ENCODE measurements around the gene FANCD2. TPM values are rescaled to one million over a fixed set of nuclear protein-coding genes. Genes with fewer than 3 reads are reported as not detected.

Gene FANCD2
- total RNA-seq (2021) = 67.8 and 74.9 TPM in 2 replicates
- long read RNA-seq, full-length matches to known transcripts = 24 of 474 reads
- long read RNA-seq, partial matches to known transcripts = 334 of 474 reads
- long read RNA-seq, other reads (novel, unspliced or antisense) = 116 of 474 reads

GRCh38 chr3:10026084-10026890 lies at the start of gene FANCD2:
TSS of gene FANCD2 (plus strand) at chr3:10026437. CDS start at chr3:10028658, 2,221 bp downstream.
- WGBS (ENCODE audit: extremely low coverage, insufficient read length, low lambda C conversion rate) = no CpG with 5 or more reads among the region's 61 CpGs

More at GRCh38 chr3:10026084-10026890, at the start of gene FANCD2:
- peak within 1 kb of the TSS; percentile 53 for H4K8ac ChIP-seq (replicated peaks; ENCODE audit: insufficient read length, low read depth, low read length)
- H3K56ac ChIP-seq (ENCODE audit: insufficient read length, low read depth, low read length) = peak within 1 kb of the TSS; percentile 22
- peak within 1 kb of the TSS; percentile 82 for H3K14ac ChIP-seq (ENCODE audit: insufficient read depth, low read length)
- peaks cover 3% of the 10 kb centered on the region; the same call in 1 of the 2 replicates for H3K79me2 ChIP-seq (ENCODE audit: insufficient read depth, low read length)
- H4K5ac ChIP-seq (ENCODE audit: insufficient read length, low read depth, low read length) = peak within 1 kb of the TSS; percentile 77
- H4K20me1 ChIP-seq (ENCODE audit: control insufficient read depth, insufficient read depth, insufficient read length) = no peaks in the 10 kb centered on the region
- peak within 1 kb of the TSS; percentile 53 for H2BK120ac ChIP-seq (ENCODE audit: low read depth, low read length, poor library complexity, severe bottlenecking)
- H3K4me1 Mint-ChIP-seq = peaks cover 5 to 6% of the 10 kb centered on the region in 2 experiments
- H3K9me3 ChIP-seq (ENCODE audit: control insufficient read depth, low read depth, low read length) = no peaks in the 10 kb centered on the region
- no peak within 1 kb of the TSS for H2BK12ac ChIP-seq (ENCODE audit: insufficient read length, low read depth, low read length)
- H2BK15ac ChIP-seq (ENCODE audit: low read depth, low read length) = no peak within 1 kb of the TSS
- no peak within 1 kb of the TSS for H2BK5ac ChIP-seq (ENCODE audit: insufficient read length, low read length)
- H3K27ac Mint-ChIP-seq = peak within 1 kb of the TSS; percentile 97 to 100 (median 98)
- H3K18ac ChIP-seq (ENCODE audit: insufficient read length, low read depth, low read length) = peak within 1 kb of the TSS; percentile 94
- no peaks in the 10 kb centered on the region for H3K79me1 ChIP-seq (ENCODE audit: insufficient read depth, low read depth, low read length, poor library complexity, severe bottlenecking)
- H3K23ac ChIP-seq (ENCODE audit: insufficient read length, low read depth, low read length) = no peak within 1 kb of the TSS
- no peak within 1 kb of the TSS for H2AFZ ChIP-seq (ENCODE audit: low read length)
- H2BK20ac ChIP-seq (ENCODE audit: low read depth, low read length, poor library complexity, severe bottlenecking) = no peak within 1 kb of the TSS
- H3K23me2 ChIP-seq (ENCODE audit: insufficient read length, low read depth, low read length, poor library complexity, severe bottlenecking) = peaks cover 11% of the 10 kb centered on the region
- H4K91ac ChIP-seq (ENCODE audit: insufficient read length, low read depth, low read length) = no peak within 1 kb of the TSS
- peak; percentile 90 for DNase-seq
- no peak within 1 kb of the TSS for H3T11ph ChIP-seq (ENCODE audit: low read length)
- no peaks in the 10 kb centered on the region for H3K4me1 ChIP-seq (ENCODE audit: insufficient read depth, low read length)
- H3K4ac ChIP-seq (ENCODE audit: low read depth, low read length) = no peak within 1 kb of the TSS; the same call in 1 of the 2 replicates
- no peaks in the 10 kb centered on the region for H3K9me3 Mint-ChIP-seq
- peak within 1 kb of the TSS; percentile 34 for H3K27ac ChIP-seq (ENCODE audit: insufficient read length, low read depth, low read length)
- H3K36me3 Mint-ChIP-seq (ENCODE audit: insufficient read depth in 1 of 3, low read depth in 3 of 3) = peaks cover 17 to 43% (median 40%) of the 10 kb centered on the region in 3 experiments; a peak in 6 of 7 replicates
- H3K27me3 Mint-ChIP-seq (ENCODE audit: low read depth) = no peaks in the 10 kb centered on the region
- peak within 1 kb of the TSS; percentile 97 for H3K9ac ChIP-seq (ENCODE audit: extremely low read depth, insufficient read length, low read length)
- TF ChIP-seq CTCF (conservative IDR thresholded peaks at IDR 0.05) = no peak
- H3K4me3 Mint-ChIP-seq = peak within 1 kb of the TSS; percentile 97 to 98
- no peak within 1 kb of the TSS for H2AK5ac ChIP-seq (ENCODE audit: insufficient read length, low read length)
- no peaks in the 10 kb centered on the region for H3K27me3 ChIP-seq (ENCODE audit: insufficient read depth, low read length)
- peak within 1 kb of the TSS; percentile 99 for H3K4me2 ChIP-seq (ENCODE audit: insufficient read depth, insufficient read length, low read length)

Measured in H9 (cell line).